Stomach (tissue), 4 donors: Measurements from ENCODE around the gene SDR42E1.

Experiments used
- POLR2A ChIP-seq, 4 donors: fragments of 450-650 bp; IDR thresholded peaks; one replicate each; pipeline ENCODE4 v1.6.1; 2016; ENCODE audit warnings: antibody characterized with exemption in 4 of 4, control low read depth in 2 of 4, mild to moderate bottlenecking in 1 of 4, moderate library complexity in 1 of 4
- POLR2AphosphoS5 ChIP-seq, 3 donors: sonication (generic); formaldehyde crosslinking; IDR thresholded peaks; one replicate each; pipeline ENCODE4 v1.6.1; 2016; ENCODE audit warnings: antibody characterized with exemption in 3 of 3
- TF ChIP-seq, protein P1 (sequence below), 7 experiments: fragments of 450-650 bp in 4 of 7; fragments of 200-600 bp in 3 of 7; sonication (generic) in 3 of 7; IDR thresholded peaks; one replicate each; pipeline ENCODE4 v1.5.1; 2016 to 2019; ENCODE audit warnings: antibody characterized with exemption in 7 of 7, control low read depth in 2 of 7, mild to moderate bottlenecking in 1 of 7

DNA sequence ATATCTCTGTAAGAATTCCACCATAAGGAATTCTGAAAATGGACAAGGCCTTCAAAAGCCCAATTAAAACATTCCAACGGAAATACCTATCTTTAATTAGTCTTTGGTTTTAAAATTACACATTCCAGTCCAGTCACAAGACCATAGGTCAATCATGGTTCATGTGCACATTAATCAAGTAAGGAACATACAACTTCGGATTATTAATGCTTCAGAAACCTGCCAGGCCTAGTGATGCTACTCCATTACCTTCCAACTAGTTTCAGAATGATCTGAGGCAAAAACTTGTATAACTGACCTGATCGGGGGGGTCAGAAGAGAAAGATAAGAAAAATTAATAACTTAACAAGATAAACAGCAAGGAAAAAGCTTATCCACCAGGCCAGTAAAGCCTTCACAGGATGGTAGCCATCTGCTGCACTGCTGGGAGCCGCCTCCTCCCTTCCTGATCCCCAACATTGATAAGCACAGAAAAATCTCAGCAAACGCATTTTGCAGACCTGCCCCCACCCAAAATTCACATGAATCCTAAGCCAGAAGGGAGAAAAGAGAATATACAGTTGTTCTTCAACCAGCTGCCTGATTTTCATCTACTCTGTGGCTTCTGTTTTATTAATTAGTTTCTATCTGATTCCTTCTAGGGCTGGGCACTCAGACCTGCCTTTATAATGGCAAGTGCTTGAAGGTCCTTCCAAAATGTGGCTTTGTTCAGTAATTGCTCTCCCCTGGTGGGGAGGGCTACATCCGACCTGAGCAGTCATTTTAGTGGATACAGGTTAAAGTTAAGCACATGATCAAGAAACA is 6.0 kb downstream of the SDR42E1 start:
- TF ChIP-seq POLR2A (IDR thresholded peaks at IDR 0.05) (no peak), POLR2AphosphoS5 (IDR thresholded peaks at IDR 0.05) (no peak)
- TF ChIP-seq, protein P1, sequence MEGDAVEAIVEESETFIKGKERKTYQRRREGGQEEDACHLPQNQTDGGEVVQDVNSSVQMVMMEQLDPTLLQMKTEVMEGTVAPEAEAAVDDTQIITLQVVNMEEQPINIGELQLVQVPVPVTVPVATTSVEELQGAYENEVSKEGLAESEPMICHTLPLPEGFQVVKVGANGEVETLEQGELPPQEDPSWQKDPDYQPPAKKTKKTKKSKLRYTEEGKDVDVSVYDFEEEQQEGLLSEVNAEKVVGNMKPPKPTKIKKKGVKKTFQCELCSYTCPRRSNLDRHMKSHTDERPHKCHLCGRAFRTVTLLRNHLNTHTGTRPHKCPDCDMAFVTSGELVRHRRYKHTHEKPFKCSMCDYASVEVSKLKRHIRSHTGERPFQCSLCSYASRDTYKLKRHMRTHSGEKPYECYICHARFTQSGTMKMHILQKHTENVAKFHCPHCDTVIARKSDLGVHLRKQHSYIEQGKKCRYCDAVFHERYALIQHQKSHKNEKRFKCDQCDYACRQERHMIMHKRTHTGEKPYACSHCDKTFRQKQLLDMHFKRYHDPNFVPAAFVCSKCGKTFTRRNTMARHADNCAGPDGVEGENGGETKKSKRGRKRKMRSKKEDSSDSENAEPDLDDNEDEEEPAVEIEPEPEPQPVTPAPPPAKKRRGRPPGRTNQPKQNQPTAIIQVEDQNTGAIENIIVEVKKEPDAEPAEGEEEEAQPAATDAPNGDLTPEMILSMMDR (IDR thresholded peaks at IDR 0.05): no peak
